Panc1 (cell line): ENCODE data around the gene CPS1.

ENCODE experiments used
- CTCF ChIP-seq: fragments of 450-650 bp; IDR thresholded peaks from 2 replicates; pipeline ENCODE4 v1.5.1; 2017; ENCODE audit warnings: mild to moderate bottlenecking
- TCF7L2 ChIP-seq: IDR thresholded peaks from 2 replicates; pipeline ENCODE4 v1.6.1; 2011; ENCODE audit warnings: mild to moderate bottlenecking, low read depth, low read length, inconsistent platforms

- TF ChIP-seq TCF7L2 (no peak), CTCF (no peak)
These were observed 10.9 kb downstream of the CPS1 start for GRCh38 chr2:210567279-210567678.
